HepG2 (cell line): ENCODE measurements around the gene UBL5. TPM values are rescaled to one million over a fixed set of nuclear protein-coding genes. Genes with fewer than 3 reads are reported as not detected.
A peak's percentile ranks its signal among the peaks of the same experiment; 100 is the strongest.

Experiments
- DNMT3B ChIP-seq: conservative IDR thresholded peaks from 2 replicates; pipeline ENCODE4 v1.6.1; 2016; ENCODE audit warnings: missing biosample characterization, control low read depth
- HDAC2 ChIP-seq: sonication (generic); formaldehyde crosslinking; IDR thresholded peaks from 2 replicates; pipeline ENCODE4 v1.4.0; 2020; ENCODE audit warnings: missing genetic modification reagents
- HOXA3 ChIP-seq: sonication (generic); formaldehyde crosslinking; IDR thresholded peaks from 2 replicates; pipeline ENCODE4 v1.5.0; 2020; ENCODE audit warnings: missing genetic modification reagents
- POLR2A ChIP-seq, 2 experiments: IDR thresholded peaks; 2 replicates each; pipeline ENCODE4 v1.6.1; 2011; ENCODE audit warnings: low read depth in 2 of 2, low read length in 2 of 2, mild to moderate bottlenecking in 1 of 2, moderate library complexity in 1 of 2; ENCODE audit not compliant: insufficient read depth in 1 of 2
- SAP130 ChIP-seq: IDR thresholded peaks from 2 replicates; pipeline ENCODE4 v1.6.1; 2016; ENCODE audit warnings: low read depth
- SP1 ChIP-seq, 2 experiments: fragments of 450-650 bp in 1 of 2; sonication (generic) in 1 of 2; formaldehyde crosslinking in 1 of 2; IDR thresholded peaks; 2 replicates each; pipeline versions ENCODE4 v1.4.0 to v1.6.1; 2016 to 2020; ENCODE audit warnings: missing genetic modification reagents in 1 of 2
- SP4 ChIP-seq: sonication (generic); formaldehyde crosslinking; IDR thresholded peaks from 2 replicates; pipeline ENCODE4 v1.8.1; 2023; ENCODE audit warnings: mild to moderate bottlenecking, missing genetic modification reagents
- SP5 ChIP-seq: IDR thresholded peaks from 2 replicates; pipeline ENCODE4 v1.6.1; 2016; ENCODE audit warnings: low read depth, borderline replicate concordance
- ZNF609 ChIP-seq: sonication (generic); formaldehyde crosslinking; IDR thresholded peaks from 2 replicates; pipeline ENCODE4 v1.4.0; 2020; ENCODE audit warnings: mild to moderate bottlenecking, missing genetic modification reagents, borderline replicate concordance
- ZNF674 ChIP-seq: sonication (generic); formaldehyde crosslinking; IDR thresholded peaks from 2 replicates; pipeline ENCODE4 v1.5.0; 2020; ENCODE audit warnings: low read depth, mild to moderate bottlenecking, missing genetic modification reagents
- ZSCAN12 ChIP-seq: sonication (generic); formaldehyde crosslinking; IDR thresholded peaks from 2 replicates; pipeline ENCODE4 v1.9.0; 2021; ENCODE audit warnings: mild to moderate bottlenecking, missing genetic modification reagents
- polyA plus RNA-seq, 8 experiments: library from polyadenylated mRNA; depleted of rRNA in 3 of 8; stranded (reverse) in 7 of 8; unstranded in 1 of 8; fragments of >200 nt; fragmentation: Illumina TruSeq in 4 of 8; extraction: Trizol in 4 of 8; gene quantifications; 2 replicates each; pipeline versions ENCODE4 v1.2.1 to v1.2.3, GENCODE V29; 2011 to 2016; ENCODE audit warnings: low read depth in 4 of 8, missing spikeins in 1 of 8, mixed read lengths in 1 of 8; ENCODE audit not compliant: insufficient read depth in 1 of 8
- total RNA-seq, 5 experiments: library from RNA; depleted of rRNA; stranded (reverse); fragments of >200 nt; fragmentation: Illumina TruSeq; extraction: Trizol; gene quantifications; 2 replicates each; pipeline ENCODE4 v1.2.3, GENCODE V29; 2016; ENCODE audit warnings: low read depth in 1 of 5
- TF ChIP-seq, protein P1 (sequence below): sonication (generic); formaldehyde crosslinking; IDR thresholded peaks from 2 replicates; pipeline ENCODE4 v1.8.0; 2022; ENCODE audit warnings: low read depth, missing genetic modification reagents
- TF ChIP-seq, protein P2 (sequence below): sonication (generic); formaldehyde crosslinking; IDR thresholded peaks from 2 replicates; pipeline ENCODE4 v1.5.0; 2020; ENCODE audit warnings: mild to moderate bottlenecking, missing genetic modification reagents, borderline replicate concordance
- TF ChIP-seq, protein P3 (sequence below): sonication (generic); formaldehyde crosslinking; IDR thresholded peaks from 2 replicates; pipeline ENCODE4 v1.5.1; 2020; ENCODE audit warnings: mild to moderate bottlenecking, missing genetic modification reagents, moderate library complexity

Gene UBL5
- total and polyA plus RNA-seq, 2 of the 13 experiments (the other 11 are each of a cell fraction or from before 2014, with no cell fraction given) = 373 to 487 TPM

- no peak for TF ChIP-seq ZNF609 (CRISPR knock-in tag)
- no peak for TF ChIP-seq DNMT3B
- TF ChIP-seq SAP130 (CRISPR knock-in tag) = peak; percentile 38; the same call in 1 of the 2 replicates
- 0 out of 4 replicates have a peak, but pooled peaks of 1 of the 2 experiments have one; percentile 36 for TF ChIP-seq POLR2A (IDR thresholded peaks at IDR 0.05; ENCODE audit: insufficient read depth in 1 of 2, low read depth in 2 of 2, low read length in 2 of 2)
- TF ChIP-seq, protein P1, sequence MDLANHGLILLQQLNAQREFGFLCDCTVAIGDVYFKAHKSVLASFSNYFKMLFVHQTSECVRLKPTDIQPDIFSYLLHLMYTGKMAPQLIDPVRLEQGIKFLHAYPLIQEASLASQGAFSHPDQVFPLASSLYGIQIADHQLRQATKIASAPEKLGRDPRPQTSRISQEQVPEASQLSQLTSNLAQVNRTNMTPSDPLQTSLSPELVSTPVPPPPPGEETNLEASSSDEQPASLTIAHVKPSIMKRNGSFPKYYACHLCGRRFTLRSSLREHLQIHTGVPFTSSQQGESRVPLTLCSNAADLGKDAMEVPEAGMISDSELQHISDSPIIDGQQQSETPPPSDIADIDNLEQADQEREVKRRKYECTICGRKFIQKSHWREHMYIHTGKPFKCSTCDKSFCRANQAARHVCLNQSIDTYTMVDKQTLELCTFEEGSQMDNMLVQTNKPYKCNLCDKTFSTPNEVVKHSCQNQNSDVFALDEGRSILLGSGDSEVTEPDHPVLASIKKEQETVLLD = no peak
- TF ChIP-seq, protein P2, sequence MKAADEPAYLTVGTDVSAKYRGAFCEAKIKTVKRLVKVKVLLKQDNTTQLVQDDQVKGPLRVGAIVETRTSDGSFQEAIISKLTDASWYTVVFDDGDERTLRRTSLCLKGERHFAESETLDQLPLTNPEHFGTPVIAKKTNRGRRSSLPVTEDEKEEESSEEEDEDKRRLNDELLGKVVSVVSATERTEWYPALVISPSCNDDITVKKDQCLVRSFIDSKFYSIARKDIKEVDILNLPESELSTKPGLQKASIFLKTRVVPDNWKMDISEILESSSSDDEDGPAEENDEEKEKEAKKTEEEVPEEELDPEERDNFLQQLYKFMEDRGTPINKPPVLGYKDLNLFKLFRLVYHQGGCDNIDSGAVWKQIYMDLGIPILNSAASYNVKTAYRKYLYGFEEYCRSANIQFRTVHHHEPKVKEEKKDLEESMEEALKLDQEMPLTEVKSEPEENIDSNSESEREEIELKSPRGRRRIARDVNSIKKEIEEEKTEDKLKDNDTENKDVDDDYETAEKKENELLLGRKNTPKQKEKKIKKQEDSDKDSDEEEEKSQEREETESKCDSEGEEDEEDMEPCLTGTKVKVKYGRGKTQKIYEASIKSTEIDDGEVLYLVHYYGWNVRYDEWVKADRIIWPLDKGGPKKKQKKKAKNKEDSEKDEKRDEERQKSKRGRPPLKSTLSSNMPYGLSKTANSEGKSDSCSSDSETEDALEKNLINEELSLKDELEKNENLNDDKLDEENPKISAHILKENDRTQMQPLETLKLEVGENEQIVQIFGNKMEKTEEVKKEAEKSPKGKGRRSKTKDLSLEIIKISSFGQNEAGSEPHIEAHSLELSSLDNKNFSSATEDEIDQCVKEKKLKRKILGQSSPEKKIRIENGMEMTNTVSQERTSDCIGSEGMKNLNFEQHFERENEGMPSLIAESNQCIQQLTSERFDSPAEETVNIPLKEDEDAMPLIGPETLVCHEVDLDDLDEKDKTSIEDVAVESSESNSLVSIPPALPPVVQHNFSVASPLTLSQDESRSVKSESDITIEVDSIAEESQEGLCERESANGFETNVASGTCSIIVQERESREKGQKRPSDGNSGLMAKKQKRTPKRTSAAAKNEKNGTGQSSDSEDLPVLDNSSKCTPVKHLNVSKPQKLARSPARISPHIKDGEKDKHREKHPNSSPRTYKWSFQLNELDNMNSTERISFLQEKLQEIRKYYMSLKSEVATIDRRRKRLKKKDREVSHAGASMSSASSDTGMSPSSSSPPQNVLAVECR = peak; percentile 41; the same call in 1 of the 2 replicates
- no peak for TF ChIP-seq ZNF674 (CRISPR knock-in tag)
- TF ChIP-seq SP4 (CRISPR knock-in tag) = peak; percentile 56; the same call in 1 of the 2 replicates
- peak; percentile 17; the same call in 1 of the 2 replicates for TF ChIP-seq HOXA3 (CRISPR knock-in tag)
- 0 out of 2 replicates have a peak, but pooled peaks have one; percentile 39 for TF ChIP-seq SP5 (CRISPR knock-in tag)
- no peak for TF ChIP-seq SP1 (IDR thresholded peaks at IDR 0.05)
- peak; percentile 61 for TF ChIP-seq SP1 (CRISPR knock-in tag; IDR thresholded peaks at IDR 0.05)
- TF ChIP-seq, protein P3, sequence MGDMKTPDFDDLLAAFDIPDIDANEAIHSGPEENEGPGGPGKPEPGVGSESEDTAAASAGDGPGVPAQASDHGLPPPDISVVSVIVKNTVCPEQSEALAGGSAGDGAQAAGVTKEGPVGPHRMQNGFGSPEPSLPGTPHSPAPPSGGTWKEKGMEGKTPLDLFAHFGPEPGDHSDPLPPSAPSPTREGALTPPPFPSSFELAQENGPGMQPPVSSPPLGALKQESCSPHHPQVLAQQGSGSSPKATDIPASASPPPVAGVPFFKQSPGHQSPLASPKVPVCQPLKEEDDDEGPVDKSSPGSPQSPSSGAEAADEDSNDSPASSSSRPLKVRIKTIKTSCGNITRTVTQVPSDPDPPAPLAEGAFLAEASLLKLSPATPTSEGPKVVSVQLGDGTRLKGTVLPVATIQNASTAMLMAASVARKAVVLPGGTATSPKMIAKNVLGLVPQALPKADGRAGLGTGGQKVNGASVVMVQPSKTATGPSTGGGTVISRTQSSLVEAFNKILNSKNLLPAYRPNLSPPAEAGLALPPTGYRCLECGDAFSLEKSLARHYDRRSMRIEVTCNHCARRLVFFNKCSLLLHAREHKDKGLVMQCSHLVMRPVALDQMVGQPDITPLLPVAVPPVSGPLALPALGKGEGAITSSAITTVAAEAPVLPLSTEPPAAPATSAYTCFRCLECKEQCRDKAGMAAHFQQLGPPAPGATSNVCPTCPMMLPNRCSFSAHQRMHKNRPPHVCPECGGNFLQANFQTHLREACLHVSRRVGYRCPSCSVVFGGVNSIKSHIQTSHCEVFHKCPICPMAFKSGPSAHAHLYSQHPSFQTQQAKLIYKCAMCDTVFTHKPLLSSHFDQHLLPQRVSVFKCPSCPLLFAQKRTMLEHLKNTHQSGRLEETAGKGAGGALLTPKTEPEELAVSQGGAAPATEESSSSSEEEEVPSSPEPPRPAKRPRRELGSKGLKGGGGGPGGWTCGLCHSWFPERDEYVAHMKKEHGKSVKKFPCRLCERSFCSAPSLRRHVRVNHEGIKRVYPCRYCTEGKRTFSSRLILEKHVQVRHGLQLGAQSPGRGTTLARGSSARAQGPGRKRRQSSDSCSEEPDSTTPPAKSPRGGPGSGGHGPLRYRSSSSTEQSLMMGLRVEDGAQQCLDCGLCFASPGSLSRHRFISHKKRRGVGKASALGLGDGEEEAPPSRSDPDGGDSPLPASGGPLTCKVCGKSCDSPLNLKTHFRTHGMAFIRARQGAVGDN (CRISPR knock-in tag) = 0 out of 2 replicates have a peak, but pooled peaks have one; percentile 21
- no peak for TF ChIP-seq ZSCAN12 (CRISPR knock-in tag)
- TF ChIP-seq HDAC2 (CRISPR knock-in tag) = no peak
Observed at GRCh38 chr19:9791552-9792205, 36.0 kb upstream of the UBL5 start (continued).
